Neural progenitor cell (in vitro differentiated cells): ENCODE measurements around the gene GPRC5B.

ENCODE experiments used
- CTCF ChIP-seq: fragments of 200-600 bp; sonication (generic); IDR thresholded peaks from 2 replicates; pipeline ENCODE4 v1.5.1; 2017; ENCODE audit warnings: antibody characterized with exemption, mild to moderate bottlenecking
- EZH2 ChIP-seq: fragments of 200-600 bp; sonication (generic); IDR thresholded peaks from 2 replicates; pipeline ENCODE4 v1.6.1; 2017; ENCODE audit warnings: antibody characterized with exemption, mild to moderate bottlenecking, moderate library complexity
- EZH2phosphoT487 ChIP-seq: fragments of 200-600 bp; sonication (generic); IDR thresholded peaks from 2 replicates; pipeline ENCODE4 v1.6.1; 2017; ENCODE audit warnings: antibody characterized with exemption

GRCh38 chr16:19861133-19861532 lies 23.5 kb downstream of the GPRC5B start:
- no peak for TF ChIP-seq CTCF
- no peak for TF ChIP-seq EZH2phosphoT487
- TF ChIP-seq EZH2, result no peak
